Activated CD8-positive, alpha-beta memory T cell treated with anti-CD3 and anti-CD28 coated beads for 1 hour (primary cell): ENCODE measurements around the gene C11orf58.
A peak's percentile ranks its signal among the peaks of the same experiment; 100 is the strongest.

Experiments
- DNase-seq, 2 donors: peaks; one replicate each; pipeline ENCODE4 v3.0.0-alpha.2; 2020; ENCODE audit warnings: low read depth in 1 of 2; ENCODE audit errors: extremely low read depth in 1 of 2

The C11orf58 gene

DNA sequence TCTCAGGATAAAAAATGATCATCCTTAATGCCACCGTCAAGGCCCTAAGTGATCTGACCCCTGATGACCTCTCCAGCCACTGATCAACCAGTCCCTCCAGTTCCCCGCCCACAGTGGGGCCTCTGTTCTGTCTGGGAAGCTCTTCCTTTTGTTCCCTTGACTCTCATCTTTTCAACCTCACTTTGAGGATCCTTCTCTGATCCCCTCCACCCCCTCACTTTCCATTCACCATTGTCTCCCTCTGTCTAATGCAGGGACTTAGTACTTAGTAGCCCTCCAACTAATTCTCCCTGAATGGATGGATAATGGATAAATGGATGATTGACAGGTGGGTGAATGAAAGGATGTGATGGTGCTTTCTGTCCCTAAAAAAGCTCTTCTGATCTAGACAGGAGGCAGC, 45.6 kb downstream of the C11orf58 start:
- no peak for DNase-seq

DNA sequence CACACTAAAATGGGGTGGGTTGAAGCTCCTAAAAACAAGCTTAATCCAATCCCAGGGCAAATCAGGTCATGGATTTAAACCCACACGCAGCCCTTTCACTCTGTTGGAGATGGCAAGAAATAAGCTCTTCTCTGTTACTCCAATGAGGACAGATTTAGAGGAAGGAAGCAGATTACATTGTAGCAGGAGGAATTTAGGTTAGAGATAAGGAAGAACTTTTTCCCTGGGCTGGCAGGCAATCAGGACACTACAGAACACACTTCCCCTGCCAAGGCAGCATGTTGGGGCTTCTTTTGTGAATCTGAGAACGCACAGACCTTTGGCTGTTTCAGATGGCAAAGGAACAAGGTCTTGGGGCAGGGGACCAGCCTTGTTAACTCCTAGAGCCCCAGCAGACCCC, 46.2 kb downstream of the C11orf58 start:
- DNase-seq: no peak

DNA sequence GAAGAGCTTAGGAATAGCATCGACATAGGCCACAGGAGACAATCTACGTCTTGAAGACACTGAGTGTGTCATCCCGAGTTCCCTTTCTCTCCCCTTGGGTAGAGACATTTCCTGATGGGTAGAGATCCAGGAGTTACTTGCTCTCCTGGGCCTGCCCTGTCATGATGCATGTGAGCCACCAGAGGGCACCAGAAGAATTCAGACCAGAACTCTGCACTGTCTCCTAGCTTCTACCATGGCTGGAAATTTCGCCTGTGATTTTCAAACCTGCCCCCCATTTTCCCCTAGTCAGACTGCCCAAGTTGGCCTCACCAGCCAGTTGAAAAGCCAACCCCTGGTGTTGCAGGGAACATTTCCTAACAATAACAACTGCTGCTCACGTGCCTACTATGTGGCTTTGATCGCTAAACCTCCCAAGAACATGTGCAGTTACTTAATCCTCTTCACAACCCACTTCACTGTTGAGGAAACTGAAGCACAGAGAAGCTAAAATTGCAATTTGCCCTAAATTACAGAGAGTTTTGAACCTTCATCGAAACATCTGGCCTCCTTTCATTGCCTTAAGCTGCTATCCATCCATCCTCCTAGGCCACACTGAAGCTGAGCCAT, 47.2 kb downstream of the C11orf58 start:
- peak in 1 of 2 donors; percentile 14 for DNase-seq

DNA sequence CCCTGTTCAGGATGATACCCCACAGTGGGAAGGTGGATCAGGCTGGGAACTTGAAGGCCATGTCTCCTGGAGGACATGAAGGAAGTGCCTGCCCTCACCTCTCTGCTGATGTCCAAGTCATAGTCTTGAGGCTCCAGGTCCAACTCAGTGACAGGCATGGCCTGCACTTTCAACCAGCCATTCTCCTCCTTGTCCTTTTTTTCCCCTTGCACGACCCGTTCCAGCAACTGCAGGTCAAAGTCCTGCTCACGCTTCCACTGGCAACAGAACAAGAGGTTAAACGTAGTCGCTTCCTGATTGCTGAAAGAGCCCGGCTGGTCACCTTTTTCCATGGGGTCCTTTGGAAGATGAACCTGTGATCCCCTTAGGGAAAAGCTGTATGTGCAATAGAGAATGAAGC, 47.7 kb downstream of the C11orf58 start:
- no peak for DNase-seq

DNA sequence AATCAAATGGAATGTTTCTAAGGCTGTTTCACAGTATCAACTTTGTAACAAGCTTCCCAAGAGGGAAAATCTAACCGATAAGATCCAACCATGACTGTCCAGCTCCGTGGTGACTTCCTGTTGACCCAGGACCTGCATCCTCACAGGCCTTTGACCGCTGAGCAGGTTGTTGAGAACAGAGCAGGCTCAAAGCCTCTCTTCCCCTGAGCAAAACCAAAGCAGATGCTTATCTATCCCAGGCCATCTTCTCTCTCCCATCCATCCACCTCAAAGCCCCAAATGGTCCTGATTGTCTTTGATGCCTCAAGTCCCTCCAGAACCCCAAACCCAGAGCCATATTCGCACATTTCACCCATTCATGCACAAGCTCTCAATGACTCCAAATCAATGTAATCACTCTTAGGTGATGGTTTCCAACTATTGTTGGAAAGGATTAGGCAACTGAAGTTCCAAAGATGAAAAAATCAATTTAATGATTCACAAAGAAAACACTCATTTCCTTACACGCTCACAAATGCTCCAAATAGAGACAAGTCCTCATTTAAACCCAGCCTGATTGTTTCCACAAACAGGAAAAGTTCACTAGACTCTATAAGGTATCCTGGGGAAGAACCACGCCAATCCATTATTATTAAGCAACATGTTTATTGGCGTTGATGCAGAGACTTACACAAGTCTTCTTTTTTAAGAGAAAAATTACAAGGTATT, 48.7 kb downstream of the C11orf58 start:
- DNase-seq: no peak

DNA sequence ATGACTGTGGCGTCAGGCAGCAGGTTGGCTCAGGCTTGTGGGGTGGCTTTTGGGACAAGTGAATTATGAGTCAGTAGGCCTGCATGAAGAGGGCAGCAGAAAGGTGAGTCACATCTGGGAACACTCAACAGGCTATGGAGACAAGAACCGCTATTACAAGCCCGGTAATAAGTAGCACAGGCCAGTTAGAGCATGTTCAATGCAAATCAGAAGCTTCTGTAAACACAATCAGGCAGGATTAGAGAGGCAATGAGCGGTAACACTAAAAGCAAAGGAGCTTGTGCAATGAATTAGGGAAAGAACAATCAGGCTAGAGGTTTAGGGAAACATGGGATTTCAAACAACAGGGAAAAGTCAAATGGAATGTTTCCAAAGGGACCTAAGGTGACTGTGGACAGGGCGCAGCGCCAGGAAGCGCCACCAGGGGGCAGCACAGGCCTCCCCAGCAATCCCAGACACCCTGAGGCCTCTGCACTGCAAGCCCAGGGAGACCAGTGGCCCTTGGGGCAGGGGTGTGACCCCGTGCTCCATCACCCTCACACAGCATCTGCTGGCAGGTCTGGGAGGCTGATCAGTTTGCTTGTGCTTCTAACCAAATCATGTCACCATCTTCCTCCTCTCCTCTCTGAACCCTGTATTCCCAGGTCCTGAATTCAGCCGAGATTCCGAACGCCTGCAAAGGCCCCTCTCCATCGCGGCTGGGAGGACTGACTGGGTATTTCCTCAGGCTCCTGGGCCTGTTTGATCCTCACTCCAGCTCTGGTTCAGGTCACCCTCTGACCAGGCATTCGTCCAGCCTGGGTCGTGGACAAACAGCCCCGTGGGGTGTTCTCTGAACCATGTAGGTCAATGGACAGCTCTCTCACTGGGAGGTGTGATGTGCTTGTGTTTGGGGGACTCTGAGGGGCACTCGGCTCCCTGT, 50.0 kb downstream of the C11orf58 start:
- peak in 1 of 2 donors; percentile 29 for DNase-seq

DNA sequence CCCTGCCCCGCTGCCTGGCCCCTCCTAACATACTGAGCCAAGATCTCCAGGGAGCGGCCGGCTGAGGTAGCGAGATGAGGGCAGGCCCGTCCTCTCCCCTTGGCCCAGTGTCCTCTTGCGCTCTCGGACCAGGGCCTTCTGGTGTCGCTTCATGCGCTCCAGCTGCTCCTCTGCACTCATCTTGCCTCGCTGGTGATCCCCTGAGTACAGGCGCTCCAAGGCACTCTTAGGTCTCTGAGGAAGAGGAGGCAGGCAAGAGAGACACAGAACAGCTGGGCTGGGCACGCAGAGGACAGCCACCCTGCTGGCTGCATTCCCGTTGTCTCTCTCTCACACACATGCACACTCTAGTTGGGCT, 50.6 kb downstream of the C11orf58 start:
- DNase-seq: no peak

DNA sequence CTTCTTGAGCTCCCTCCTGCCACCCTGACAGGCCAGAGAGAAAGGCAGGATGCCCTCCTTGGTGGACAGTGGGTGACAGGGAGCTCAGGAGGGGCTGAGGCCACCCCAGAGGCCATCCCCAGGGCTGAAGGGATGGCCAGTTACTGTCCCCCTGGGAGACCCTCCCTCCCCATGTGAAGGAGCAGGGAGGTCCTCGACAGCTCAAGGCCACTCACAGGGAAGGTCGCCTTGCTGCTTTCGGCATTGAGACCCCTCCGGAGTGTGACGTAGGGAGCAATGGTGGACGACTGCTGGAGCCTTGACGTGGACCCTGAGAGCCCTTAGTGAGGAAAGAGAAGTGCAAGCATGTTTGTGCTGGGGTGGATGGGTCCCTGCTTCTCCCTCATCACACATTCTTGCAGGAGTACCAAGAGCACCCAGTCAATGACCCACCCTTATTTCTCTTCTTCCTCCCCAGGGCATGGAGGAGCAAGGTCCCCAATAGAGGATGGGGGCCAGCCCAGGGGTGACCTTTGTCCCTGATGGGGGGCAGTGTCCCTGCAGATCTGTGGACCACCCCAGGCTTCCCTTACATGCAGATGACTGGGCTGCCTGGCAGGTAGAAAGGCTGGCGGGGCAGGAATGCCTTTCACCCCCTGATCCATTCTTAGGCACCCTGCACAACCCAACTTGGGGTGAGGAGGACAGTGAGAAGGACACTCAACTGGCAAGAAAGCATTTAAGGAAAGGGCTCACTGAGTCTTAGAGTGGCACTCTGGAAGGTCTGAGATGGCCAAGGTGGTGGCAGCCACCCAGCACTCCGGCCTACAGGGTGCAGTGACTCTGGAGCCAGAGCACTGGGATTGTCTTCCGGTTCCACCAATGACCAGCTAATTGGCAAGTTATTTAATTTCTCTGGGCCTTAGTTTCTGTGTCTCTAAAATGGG, 51.4 kb downstream of the C11orf58 start:
- DNase-seq: no peak

DNA sequence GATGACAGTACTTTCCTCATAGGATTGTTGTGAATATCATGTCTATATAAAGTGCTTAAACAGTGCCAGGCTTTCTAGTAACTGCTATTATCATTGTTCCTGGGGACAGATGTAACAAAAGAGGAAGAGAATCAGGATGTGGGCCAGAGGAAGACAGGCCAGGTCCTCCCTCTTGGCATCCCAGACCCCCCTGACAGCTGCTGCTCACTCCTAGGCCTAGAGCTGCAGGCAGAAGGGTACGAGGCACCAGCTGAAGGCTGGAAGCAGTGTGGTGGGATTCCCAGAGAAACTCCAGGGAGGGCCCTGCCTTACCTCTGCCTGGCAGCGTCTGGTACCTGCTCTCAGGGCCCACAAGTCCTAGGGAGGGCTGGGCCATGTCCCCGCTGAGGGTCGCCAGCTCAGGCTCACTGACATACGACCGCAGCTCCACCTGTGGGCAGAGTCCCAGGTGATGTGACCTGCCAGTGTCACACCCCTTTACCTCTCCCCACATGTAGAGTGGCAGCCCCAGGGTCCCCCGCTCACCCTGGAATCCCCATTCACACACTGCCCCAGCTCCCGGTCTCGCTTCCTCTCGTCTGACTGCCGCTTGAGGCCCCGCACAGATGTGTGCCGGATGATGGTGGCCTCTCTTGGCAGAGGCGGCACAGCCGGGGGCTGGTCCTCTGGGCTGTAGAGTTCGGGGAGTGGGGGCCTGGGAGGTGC, 52.2 kb downstream of the C11orf58 start:
- no peak for DNase-seq

DNA sequence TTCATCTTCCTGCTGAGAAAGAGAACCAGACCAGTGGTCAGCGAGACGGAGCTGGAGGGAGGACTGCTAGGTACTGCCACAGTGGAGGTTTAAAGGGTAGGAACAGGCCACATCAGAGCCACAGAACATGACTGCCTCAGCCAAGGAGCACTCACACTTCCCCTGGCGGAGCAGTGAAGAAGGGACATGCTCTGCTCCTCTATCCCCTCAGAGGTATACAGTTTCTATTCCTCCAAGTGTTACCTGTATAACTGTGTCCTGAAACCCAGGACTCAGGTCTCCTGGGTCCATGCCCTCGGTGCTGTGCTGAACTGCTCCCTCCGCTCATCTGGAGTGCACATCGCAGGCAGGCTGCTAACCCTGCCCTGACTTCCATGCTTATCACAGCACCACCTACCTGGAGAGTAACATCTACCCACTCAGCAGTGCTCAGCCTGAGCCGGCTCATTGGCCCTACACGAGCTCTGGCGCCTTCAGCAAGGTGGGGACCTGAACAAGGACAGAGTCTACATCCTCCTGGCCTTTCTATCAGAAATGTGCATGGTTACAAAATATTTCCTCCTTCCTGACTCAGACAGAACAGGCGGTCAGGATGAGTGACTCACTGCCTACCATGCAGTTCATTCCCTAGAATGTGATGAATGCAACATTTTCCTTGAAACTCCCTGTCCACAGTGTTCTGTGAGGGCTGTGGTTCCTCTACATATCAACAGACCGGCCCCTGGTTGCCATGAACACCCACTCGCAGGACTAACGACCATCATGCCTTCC, 52.9 kb downstream of the C11orf58 start:
- DNase-seq: no peak

DNA sequence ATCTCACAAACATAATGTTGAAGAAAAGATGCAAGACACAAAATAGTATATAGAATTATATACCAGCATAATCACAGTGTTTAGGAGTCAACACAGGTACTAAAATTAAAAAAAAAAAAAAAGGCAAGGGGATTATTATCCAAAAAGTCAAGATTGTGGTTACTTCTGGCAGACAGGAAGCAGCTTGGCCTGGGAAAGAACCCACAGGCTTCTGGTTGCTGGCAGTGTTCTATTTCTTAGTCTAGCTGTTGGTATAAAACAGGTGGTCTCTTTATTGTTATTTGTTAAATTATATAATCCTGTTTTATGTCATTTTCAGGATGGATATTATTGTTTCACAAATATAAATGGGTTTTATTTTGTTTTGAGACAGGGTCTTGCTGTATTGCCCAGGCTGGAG, 54.0 kb downstream of the C11orf58 start:
- no peak for DNase-seq

DNA sequence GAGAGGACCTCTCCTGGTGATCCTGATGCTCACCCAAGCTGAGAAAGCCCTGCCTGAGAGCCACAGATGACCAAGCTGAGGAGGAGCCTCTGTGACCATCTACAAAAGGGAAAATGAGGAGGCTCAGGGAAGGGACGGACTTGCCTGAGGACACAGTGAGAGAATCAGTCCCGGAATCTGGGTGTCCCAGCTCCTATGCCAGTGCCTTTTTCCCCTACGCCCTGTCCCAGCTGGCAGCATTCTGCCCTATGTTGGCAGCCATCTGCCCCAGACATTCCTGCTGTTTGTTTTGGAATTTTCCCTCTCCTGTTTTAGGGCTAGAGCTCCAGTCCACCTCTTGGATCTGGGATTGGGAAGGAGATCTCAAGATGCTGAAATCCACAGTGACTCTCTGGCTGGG, 54.6 kb downstream of the C11orf58 start:
- no peak for DNase-seq

DNA sequence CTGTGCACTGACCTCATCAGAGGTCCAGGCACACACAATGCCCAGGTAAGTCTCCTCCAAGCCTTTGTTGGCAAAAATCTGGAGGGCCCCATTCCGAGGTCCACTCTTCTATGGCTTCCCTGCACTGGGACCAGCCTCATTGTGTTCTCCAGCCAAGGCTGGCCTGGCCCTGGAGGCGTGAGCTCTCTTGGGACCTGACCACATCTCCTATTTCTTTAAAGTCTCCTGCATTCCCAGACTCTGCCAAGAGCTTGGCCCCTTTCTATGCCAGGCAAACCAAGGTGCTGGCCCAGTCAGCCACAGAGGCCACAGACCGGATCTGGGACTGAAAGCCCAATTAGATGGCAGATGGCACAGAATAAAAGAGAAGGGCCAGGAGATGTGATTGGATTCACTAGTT, 55.1 kb downstream of the C11orf58 start:
- DNase-seq: no peak

DNA sequence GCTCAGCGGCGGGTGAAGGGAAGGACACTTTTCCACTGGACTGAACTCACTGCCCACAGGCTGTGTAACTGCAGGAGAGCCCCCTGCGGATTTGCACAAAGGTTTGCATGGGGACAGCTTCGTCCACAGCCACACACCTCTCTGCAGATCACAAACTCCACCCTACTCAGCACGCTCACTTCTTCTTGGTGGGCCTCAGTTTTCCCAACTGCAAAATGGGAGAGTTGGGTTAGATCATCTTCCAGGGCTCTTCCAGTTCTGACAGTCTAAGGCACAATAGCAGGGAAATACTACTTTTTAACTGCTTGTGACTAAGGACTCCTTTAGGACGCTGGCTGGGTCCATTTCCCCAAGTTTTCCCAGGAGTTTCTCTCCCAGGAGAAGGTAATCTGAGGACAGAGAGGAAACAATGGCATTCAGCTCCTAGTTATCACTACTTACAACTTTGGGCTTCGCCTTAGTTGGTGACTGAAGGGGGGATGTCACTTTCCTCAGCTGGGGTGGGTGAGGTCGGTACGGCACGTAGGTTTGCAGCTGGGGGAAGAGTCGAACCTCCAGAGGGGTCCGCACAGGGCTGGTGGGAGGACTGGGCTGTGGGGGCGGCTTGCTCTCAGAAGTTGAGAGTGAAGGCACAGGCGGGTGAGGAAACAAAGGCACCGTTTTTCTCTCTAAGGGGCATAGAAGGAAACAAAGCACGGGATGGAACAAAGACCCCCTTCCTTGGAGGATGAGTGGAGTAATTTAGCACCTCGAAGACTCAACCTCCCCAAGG, 55.8 kb downstream of the C11orf58 start:
- DNase-seq: no peak

DNA sequence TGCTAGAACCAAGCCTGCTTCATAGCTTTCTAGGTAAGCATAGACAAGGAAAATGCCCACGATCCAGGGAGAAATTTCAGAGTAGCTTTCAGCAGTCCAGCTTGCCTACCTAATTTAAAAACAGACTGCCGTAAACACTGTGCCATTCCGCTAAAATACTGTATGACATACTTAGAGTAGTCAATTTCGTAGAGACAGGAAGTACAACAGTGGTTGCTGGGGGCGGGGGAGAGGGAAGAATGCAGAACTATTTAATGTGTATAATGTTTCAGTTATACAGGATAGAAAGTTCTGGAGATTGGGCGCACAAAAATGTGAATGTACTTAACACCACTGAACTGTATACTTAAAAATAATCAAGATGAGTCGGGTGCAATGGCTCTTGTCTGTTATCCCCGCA, 56.7 kb downstream of the C11orf58 start:
- no peak for DNase-seq

DNA sequence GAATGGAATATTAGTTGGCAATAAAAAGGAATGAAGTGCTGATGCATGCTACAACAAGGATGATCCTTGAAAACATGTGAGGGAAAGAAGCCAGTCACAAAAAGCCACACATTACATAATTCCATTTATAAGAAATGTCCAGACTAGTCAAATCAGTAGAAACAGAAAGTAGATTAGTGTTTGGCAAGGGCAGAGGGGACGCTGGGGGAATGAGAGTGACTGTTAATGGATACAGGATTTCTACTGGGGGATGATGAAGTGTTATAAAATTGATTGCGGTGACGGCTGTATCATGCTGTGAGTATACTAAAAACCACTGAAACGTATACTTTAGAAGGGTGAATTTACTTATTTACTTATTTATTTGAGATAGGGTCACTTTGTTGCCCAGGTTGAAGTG, 57.9 kb downstream of the C11orf58 start:
- DNase-seq: no peak

DNA sequence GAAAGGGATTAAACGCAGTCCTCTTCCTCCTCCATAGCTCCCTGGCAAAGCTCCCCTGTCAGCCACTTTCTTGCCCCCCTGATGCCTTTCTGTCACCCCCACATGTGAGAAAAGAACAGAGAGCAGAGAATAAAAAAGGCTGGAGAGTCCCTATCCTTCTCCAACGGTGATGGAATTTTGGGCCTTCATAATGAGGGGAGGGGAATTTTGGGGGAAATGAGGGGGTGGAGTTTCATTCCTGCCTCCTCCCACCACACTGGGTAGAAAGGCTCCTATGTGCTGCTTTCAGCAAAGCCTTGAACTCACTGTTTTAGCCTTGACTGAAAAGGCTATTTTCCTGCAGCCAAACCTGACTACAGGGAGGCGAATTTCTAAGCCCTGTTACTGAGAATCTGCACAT, 59.3 kb downstream of the C11orf58 start:
- no peak for DNase-seq

DNA sequence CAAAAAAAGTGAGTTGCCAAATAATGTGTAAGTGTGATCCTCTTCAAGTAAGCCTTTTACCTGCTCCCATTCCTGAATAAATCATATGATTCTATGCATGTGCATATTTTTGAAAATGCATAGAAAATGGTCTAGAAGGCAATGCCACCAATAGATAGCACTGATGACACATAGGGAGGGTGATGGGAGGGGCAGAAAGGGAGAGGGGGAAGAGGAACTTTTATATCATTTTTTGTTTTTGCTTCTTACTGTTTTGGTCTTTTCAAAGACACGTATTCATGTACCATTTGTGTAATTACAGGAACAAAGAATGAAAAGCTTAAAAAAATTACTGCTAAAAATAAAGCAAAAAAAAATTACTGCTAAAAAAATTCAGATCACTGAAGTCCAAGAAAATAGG, 60.8 kb downstream of the C11orf58 start:
- no peak for DNase-seq

DNA sequence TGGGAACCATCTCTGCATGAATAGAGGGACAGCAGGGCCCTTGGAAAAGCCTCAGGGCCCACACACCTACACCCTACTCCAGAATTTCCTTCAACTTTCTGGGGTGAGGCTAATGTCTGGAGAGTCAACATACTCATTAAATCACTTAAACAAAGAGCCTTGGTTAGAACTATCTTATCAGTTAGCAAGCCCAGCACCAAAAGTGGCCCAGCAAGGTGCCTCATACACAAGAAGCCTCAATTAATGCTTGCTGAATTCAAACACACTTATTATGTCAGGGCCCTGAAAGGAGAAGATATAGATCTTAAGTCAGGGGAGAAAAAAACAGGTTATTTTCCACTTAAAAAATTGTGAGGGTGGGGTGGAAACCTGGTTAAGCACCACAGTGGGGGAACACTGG, 61.4 kb downstream of the C11orf58 start:
- DNase-seq: no peak
